ENCODE measurements around the gene ALG14.

- no peak for TF ChIP-seq CTCF (IDR thresholded peaks at IDR 0.05)
- no peak for TF ChIP-seq POLR2A (IDR thresholded peaks at IDR 0.05)
Observed at GRCh38 chr1:94951509-94952208, 121.1 kb downstream of the ALG14 start.

Data from thyroid gland (tissue), 4 donors.